K562 (cell line): ENCODE measurements around the gene ANKH. TPM values are rescaled to one million over a fixed set of nuclear protein-coding genes. Genes with fewer than 3 reads are reported as not detected.

Experiments
- ATAC-seq: fragments of 200-7000 bp; cut with Tn5 transposase; 3 replicates; pipeline ENCODE4 v1.9.1; 2020; ENCODE audit warnings: moderate library complexity
- BruUV-seq: library from RNA; stranded (reverse); fragments of 400-500 nt; replicated peaks from 2 replicates; lab custom pipeline; 2021; lab: Mats Ljungman, UMichigan
- CTCF ChIA-PET: fragments of 300-600 bp; formaldehyde crosslinking; extraction: SDS; loops from one replicate; lab custom pipeline; 2021; ENCODE audit warnings: low intra/inter-chr PET ratio; lab: Yijun Ruan, JAX
- POLR2A ChIA-PET: fragments of 300-600, 350-650 bp; sonication (Branson Sonifier 250); formaldehyde crosslinking; extraction: SDS; loops from one replicate; lab custom pipeline; 2021; ENCODE audit warnings: antibody characterized with exemption, inconsistent platforms; lab: Yijun Ruan, JAX
- DNase-seq, 4 experiments: peaks; one replicate each; pipeline versions ENCODE4 v3.0.0 to v3.0.0-alpha.2; 2011 to 2018; ENCODE audit warnings: low spot score in 3 of 4, mixed read lengths in 3 of 4; ENCODE audit errors: extremely low read depth in 1 of 4
- FAIRE-seq: peaks from 2 replicates; lab custom pipeline; 2011; peaks lifted over from hg19 to GRCh38; lab: Jason Lieb, UNC
- H2AFZ ChIP-seq: 2 replicates; pipeline ENCODE4 v1.6.0; 2011; ENCODE audit warnings: low read depth, low read length, control low read depth, inconsistent platforms
- H3K27ac ChIP-seq: fragments of 200-600 bp; 3 replicates; pipeline ENCODE4 v1.8.0; 2011; ENCODE audit warnings: low read depth, mild to moderate bottlenecking, control low read depth, inconsistent platforms, low read length, moderate library complexity, mixed read lengths; ENCODE audit errors: extremely low read depth
- H3K27me3 ChIP-seq, 2 experiments: fragments of 300-600 bp in 1 of 2; 2 replicates in 1 of 2; 3 replicates in 1 of 2; pipeline versions ENCODE4 v1.6.0 to v1.8.0; 2011; ENCODE audit warnings: inconsistent platforms in 2 of 2, low read length in 2 of 2, mild to moderate bottlenecking in 1 of 2, mixed read lengths in 1 of 2, moderate library complexity in 1 of 2; ENCODE audit not compliant: control insufficient read depth in 2 of 2, insufficient read depth in 2 of 2
- H3K36me3 ChIP-seq: fragments of 300-600 bp; 3 replicates; pipeline ENCODE4 v1.8.0; 2011; ENCODE audit warnings: mild to moderate bottlenecking, low read length, inconsistent platforms; ENCODE audit not compliant: control insufficient read depth, insufficient read depth
- H3K4me1 ChIP-seq, 2 experiments: fragments of 200-600 bp in 1 of 2; replicated peaks in 1 of 2; 2 replicates in 1 of 2; 3 replicates in 1 of 2; pipeline versions ENCODE4 v1.5.1 to v1.8.0; 2011; ENCODE audit warnings: inconsistent platforms in 2 of 2, low read length in 2 of 2, mild to moderate bottlenecking in 1 of 2, mixed read lengths in 1 of 2, moderate library complexity in 1 of 2; ENCODE audit not compliant: control insufficient read depth in 2 of 2, insufficient read depth in 2 of 2
- H3K4me2 ChIP-seq: 2 replicates; pipeline ENCODE4 v1.6.1; 2011; ENCODE audit warnings: low read length, control low read depth, inconsistent platforms, mixed read lengths; ENCODE audit not compliant: insufficient read depth
- H3K4me3 ChIP-seq: fragments of 200-600 bp; sonication (generic), shearing (Covaris generic); 2 replicates; pipeline ENCODE4 v1.5.1; 2016; ENCODE audit warnings: control low read depth, inconsistent platforms
- H3K79me2 ChIP-seq: fragments of 200-600 bp; 3 replicates; pipeline ENCODE4 v1.8.0; 2011; ENCODE audit warnings: low read length, inconsistent platforms; ENCODE audit not compliant: control insufficient read depth, insufficient read depth
- H3K9ac ChIP-seq, 2 experiments: 2 replicates each; pipeline versions ENCODE4 v1.6.0 to v1.6.1; 2011; ENCODE audit warnings: low read depth in 2 of 2, low read length in 2 of 2, control low read depth in 1 of 2, inconsistent platforms in 1 of 2, mild to moderate bottlenecking in 1 of 2, mixed read lengths in 1 of 2; ENCODE audit not compliant: insufficient read depth in 1 of 2
- H3K9me1 ChIP-seq: one replicate; pipeline ENCODE4 v1.6.0; 2011; ENCODE audit warnings: inconsistent platforms, mild to moderate bottlenecking, low read length, moderate library complexity; ENCODE audit not compliant: control insufficient read depth, insufficient read depth
- H3K9me3 ChIP-seq: replicated peaks from 2 replicates; pipeline ENCODE4 v1.5.1; 2011; ENCODE audit warnings: low read depth, low read length, inconsistent platforms; ENCODE audit not compliant: control insufficient read depth, insufficient read depth
- H4K20me1 ChIP-seq: replicated peaks from 2 replicates; pipeline ENCODE4 v1.6.1; 2011; ENCODE audit warnings: low read length, inconsistent platforms, mixed read lengths; ENCODE audit not compliant: control insufficient read depth, insufficient read depth
- ETV6 ChIP-seq, 3 experiments: fragments of 150-350 bp in 1 of 3; sonication (generic) in 1 of 3; formaldehyde crosslinking in 1 of 3; IDR thresholded peaks; 2 replicates each; pipeline versions ENCODE4 v1.6.1 to v1.8.0; 2014 to 2022; ENCODE audit warnings: borderline replicate concordance in 2 of 3, low read depth in 2 of 3, antibody characterized with exemption in 1 of 3, low read length in 1 of 3, mild to moderate bottlenecking in 1 of 3, missing genetic modification reagents in 1 of 3
- GTF2E2 ChIP-seq: fragments of 200-800 bp; sonication (Bioruptor generic); IDR thresholded peaks from 2 replicates; pipeline ENCODE4 v1.6.1; 2016; ENCODE audit warnings: missing genetic modification characterization, missing compliant biosample characterization
- JUND ChIP-seq, 2 experiments: IDR thresholded peaks; 2 replicates in 1 of 2; 3 replicates in 1 of 2; pipeline ENCODE4 v1.6.1; 2011; ENCODE audit warnings: borderline replicate concordance in 2 of 2, low read depth in 2 of 2, low read length in 2 of 2, improper control_type of control experiment in 1 of 2, missing biosample characterization in 1 of 2, missing genetic modification characterization in 1 of 2, missing genetic modification reagents in 1 of 2
- KLF13 ChIP-seq: fragments of 450-650 bp; IDR thresholded peaks from 2 replicates; pipeline ENCODE4 v1.6.1; 2016; ENCODE audit warnings: missing genetic modification characterization, low read depth, mild to moderate bottlenecking, missing compliant biosample characterization, moderate library complexity, borderline replicate concordance
- PHTF2 ChIP-seq: fragments of 250-450 bp; sonication (Bioruptor Pico); IDR thresholded peaks from 2 replicates; pipeline ENCODE4 v1.5.0; 2021; ENCODE audit warnings: mild to moderate bottlenecking
- TFE3 ChIP-seq: fragments of 450-650 bp; formaldehyde crosslinking; IDR thresholded peaks from 2 replicates; pipeline ENCODE4 v1.4.0; 2020; ENCODE audit warnings: mild to moderate bottlenecking, mixed read lengths
- in situ Hi-C: fragments of 300-500 bp; cut with MboI; formaldehyde crosslinking; loops from 4 replicates; pipeline ENCODE4 v1.15.0; 2018; ENCODE audit warnings: inconsistent platforms, mixed read lengths
- intact Hi-C: fragments of 100-400 bp; cut with micrococcal nuclease; formaldehyde crosslinking; loops from 2 replicates; pipeline ENCODE4 v1.14.2; 2022
- polyA plus RNA-seq, 8 experiments: library from polyadenylated mRNA; depleted of rRNA in 4 of 8; stranded (reverse) in 5 of 8; unstranded in 3 of 8; fragments of >200 nt; fragmentation: Nextera tagmentation in 2 of 8; fragmentation: Illumina TruSeq in 1 of 8; extraction: Ambion mirVana in 2 of 8; extraction: Trizol in 1 of 8; gene quantifications; 2 replicates each; pipeline versions ENCODE4 v1.2.1 to v1.2.3, GENCODE V29; 2011 to 2014; ENCODE audit warnings: inconsistent platforms in 1 of 8, missing spikeins in 1 of 8
- total RNA-seq, 7 experiments: library from RNA; depleted of rRNA in 6 of 7; stranded (reverse); fragments of >200 nt in 6 of 7; fragmentation: Illumina TruSeq in 2 of 7; extraction: Trizol in 2 of 7; gene quantifications; 2 replicates each; pipeline versions ENCODE4 v1.2.1 to v1.2.3, GENCODE V29; 2011 to 2021; ENCODE audit warnings: low replicate concordance in 1 of 7

Gene ANKH
- total and polyA plus RNA-seq, 9 of the 15 experiments (the other 6 are each of a cell fraction or from before 2014, with no cell fraction given), result 0.79 to 12.2 (median 4.5) TPM

- DNase-seq (no peak), FAIRE-seq (no peak), ATAC-seq (no peak)
- TF ChIP-seq KLF13 (tag), result no peak
- no peak for TF ChIP-seq JUND (IDR thresholded peaks at IDR 0.05; ENCODE audit: borderline replicate concordance, low read depth, low read length)
- no peak for TF ChIP-seq JUND (tag; IDR thresholded peaks at IDR 0.05; ENCODE audit: borderline replicate concordance, low read depth, low read length)
- no peak for TF ChIP-seq GTF2E2
- TF ChIP-seq TFE3, result no peak
- TF ChIP-seq PHTF2 (CRISPR knock-in tag), result no peak
- no peak for TF ChIP-seq ETV6 (IDR thresholded peaks at IDR 0.05; ENCODE audit: borderline replicate concordance in 1 of 2, low read depth in 2 of 2, low read length in 1 of 2)
- TF ChIP-seq ETV6 (CRISPR knock-in tag; IDR thresholded peaks at IDR 0.05; ENCODE audit: borderline replicate concordance), result no peak
- H3K9ac ChIP-seq, result no peak overlapping the region
- H3K27ac ChIP-seq, result no peak overlapping the region
- H3K4me2 ChIP-seq, result no peak overlapping the region
- intact Hi-C loops (no loop called here), in situ Hi-C loops (no loop called here)
- ChIA-PET POLR2A (no interaction called here), CTCF (no interaction called here)
- no peaks in the 10 kb centered on the region for H3K9me1 ChIP-seq
- H3K79me2 ChIP-seq, result no peaks in the 10 kb centered on the region
- no TSS peak for BruUV-seq
- no peaks in the 10 kb centered on the region for H3K9me3 ChIP-seq
- H2AFZ ChIP-seq, result no peak overlapping the region
- peaks cover 3 to 33% of the 10 kb centered on the region in 2 experiments; a peak in 4 of 5 replicates for H3K27me3 ChIP-seq
- no peaks in the 10 kb centered on the region for H3K4me1 ChIP-seq
- H3K36me3 ChIP-seq, result no peaks in the 10 kb centered on the region
- H3K4me3 ChIP-seq, result no peak overlapping the region
- no peaks in the 10 kb centered on the region for H4K20me1 ChIP-seq
Observed at GRCh38 chr5:14893381-14893780, 21.8 kb upstream of the ANKH start.
